Parathyroid adenoma (tissue), 2 donors: ENCODE measurements around the gene UTS2R.

Experiments used
- H2AFZ ChIP-seq: fragments of 300-600 bp; sonication (generic); one replicate; pipeline ENCODE4 v1.7.0; 2017; ENCODE audit warnings: antibody characterized with exemption, mild to moderate bottlenecking
- H3K27ac ChIP-seq: fragments of 300-600 bp; sonication (generic); one replicate; pipeline ENCODE4 v1.7.0; 2017
- H3K27me3 ChIP-seq: fragments of 300-600 bp; sonication (generic); one replicate; pipeline ENCODE4 v1.7.0; 2017; ENCODE audit warnings: low read length; ENCODE audit not compliant: control insufficient read depth, insufficient read depth
- H3K36me3 ChIP-seq: fragments of 300-600 bp; sonication (generic); one replicate; pipeline ENCODE4 v1.7.0; 2017; ENCODE audit warnings: low read length; ENCODE audit not compliant: control insufficient read depth, insufficient read depth
- H3K4me1 ChIP-seq: fragments of 300-600 bp; sonication (generic); one replicate; pipeline ENCODE4 v1.7.0; 2017; ENCODE audit warnings: control low read depth
- H3K4me2 ChIP-seq: fragments of 300-600 bp; sonication (generic); one replicate; pipeline ENCODE4 v1.7.0; 2017; ENCODE audit warnings: low read length
- H3K4me3 ChIP-seq: fragments of 300-600 bp; sonication (generic); one replicate; pipeline ENCODE4 v1.7.0; 2017; ENCODE audit warnings: low read depth, low read length
- H3K79me2 ChIP-seq: fragments of 300-600 bp; sonication (generic); one replicate; pipeline ENCODE4 v1.7.0; 2017; ENCODE audit warnings: control low read depth
- H3K9ac ChIP-seq: fragments of 300-600 bp; sonication (generic); one replicate; pipeline ENCODE4 v1.7.0; 2017; ENCODE audit warnings: mild to moderate bottlenecking
- H3K9me3 ChIP-seq: fragments of 300-600 bp; sonication (generic); one replicate; pipeline ENCODE4 v1.7.0; 2017; ENCODE audit warnings: low read length; ENCODE audit not compliant: control insufficient read depth
- TF ChIP-seq, protein P1 (sequence below): fragments of 300-600 bp; sonication (generic); IDR thresholded peaks from one replicate; pipeline ENCODE4 v1.7.0; 2017; ENCODE audit warnings: antibody characterized with exemption, mild to moderate bottlenecking
- donor health status: primary hyperparathyroidism.

Gene UTS2R

DNA sequence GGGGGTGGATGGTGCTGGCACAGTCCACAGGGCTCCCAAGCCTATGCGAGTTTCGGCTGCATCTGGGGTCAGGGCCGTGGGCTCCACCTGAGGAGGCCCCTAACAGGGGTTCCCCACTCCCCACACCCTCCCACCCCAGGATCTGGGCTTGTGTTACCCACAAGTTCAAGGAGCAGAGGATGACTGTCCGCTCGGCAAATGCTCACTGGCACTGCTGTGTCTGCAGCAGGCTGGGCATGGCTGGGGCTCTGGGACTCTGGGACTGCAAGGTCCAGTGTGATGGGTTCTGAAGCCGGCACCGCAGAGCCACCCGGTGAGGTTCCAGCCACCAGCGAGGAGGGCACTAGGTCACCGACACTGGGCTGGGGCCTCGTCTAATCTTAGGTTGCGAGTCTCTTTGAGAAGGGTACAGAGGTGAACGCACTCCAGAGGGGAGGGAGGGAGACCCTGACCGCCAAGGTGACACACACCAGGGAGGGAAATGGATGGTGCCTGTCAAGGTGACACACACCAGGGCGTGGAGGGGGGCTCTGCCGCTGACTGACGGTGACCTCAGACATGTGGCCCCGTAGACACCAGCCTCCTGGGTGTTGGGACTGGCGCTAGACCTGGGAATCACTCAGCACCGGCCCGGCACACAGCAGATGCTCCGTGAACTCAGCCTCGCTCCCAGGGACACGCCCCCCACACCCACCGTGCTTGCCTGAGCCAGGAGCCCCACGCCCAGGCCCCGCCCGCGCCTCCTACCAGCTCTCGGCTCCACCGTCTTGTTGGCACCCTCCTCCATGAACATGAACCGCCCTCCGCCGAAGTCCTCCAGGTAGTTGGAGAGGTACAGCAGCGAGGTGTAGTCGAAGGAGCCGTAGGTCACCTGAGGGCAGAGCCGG is 26.1 kb downstream of the UTS2R start:
- no peaks in the 10 kb centered on the region for H3K79me2 ChIP-seq
- no peak overlapping the region for H3K4me2 ChIP-seq
- H3K27ac ChIP-seq: no peak overlapping the region
- no peaks in the 10 kb centered on the region for H3K27me3 ChIP-seq
- H2AFZ ChIP-seq: no peak overlapping the region
- H3K4me3 ChIP-seq: no peak overlapping the region
- TF ChIP-seq, protein P1, sequence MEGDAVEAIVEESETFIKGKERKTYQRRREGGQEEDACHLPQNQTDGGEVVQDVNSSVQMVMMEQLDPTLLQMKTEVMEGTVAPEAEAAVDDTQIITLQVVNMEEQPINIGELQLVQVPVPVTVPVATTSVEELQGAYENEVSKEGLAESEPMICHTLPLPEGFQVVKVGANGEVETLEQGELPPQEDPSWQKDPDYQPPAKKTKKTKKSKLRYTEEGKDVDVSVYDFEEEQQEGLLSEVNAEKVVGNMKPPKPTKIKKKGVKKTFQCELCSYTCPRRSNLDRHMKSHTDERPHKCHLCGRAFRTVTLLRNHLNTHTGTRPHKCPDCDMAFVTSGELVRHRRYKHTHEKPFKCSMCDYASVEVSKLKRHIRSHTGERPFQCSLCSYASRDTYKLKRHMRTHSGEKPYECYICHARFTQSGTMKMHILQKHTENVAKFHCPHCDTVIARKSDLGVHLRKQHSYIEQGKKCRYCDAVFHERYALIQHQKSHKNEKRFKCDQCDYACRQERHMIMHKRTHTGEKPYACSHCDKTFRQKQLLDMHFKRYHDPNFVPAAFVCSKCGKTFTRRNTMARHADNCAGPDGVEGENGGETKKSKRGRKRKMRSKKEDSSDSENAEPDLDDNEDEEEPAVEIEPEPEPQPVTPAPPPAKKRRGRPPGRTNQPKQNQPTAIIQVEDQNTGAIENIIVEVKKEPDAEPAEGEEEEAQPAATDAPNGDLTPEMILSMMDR: no peak
- H3K36me3 ChIP-seq: no peaks in the 10 kb centered on the region
- H3K9ac ChIP-seq: no peak overlapping the region
- H3K4me1 ChIP-seq: no peaks in the 10 kb centered on the region
- H3K9me3 ChIP-seq: no peaks in the 10 kb centered on the region

DNA sequence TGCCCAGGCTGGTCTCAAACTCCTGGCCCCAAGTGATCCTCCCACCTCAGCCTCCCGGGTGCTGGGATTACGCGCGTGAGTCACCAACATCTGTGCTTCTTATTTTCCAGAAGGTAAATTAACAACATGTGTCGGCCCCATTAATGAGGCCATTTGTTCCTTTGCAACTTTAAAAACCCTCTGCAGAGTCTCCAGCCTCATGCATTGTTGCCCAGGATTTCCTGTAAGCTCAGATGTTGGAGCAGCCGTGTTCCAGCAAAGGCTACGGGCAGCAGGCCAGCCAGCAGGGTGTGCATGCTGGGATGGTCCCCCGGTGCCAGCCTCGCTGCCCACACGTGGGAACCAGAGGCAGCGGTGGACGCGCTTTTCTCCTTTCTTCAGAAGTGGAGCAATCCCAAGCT is 27.5 kb downstream of the UTS2R start:
- no peaks in the 10 kb centered on the region for H3K4me1 ChIP-seq
- no peaks in the 10 kb centered on the region for H3K36me3 ChIP-seq
- H3K27me3 ChIP-seq: no peaks in the 10 kb centered on the region
- H3K9ac ChIP-seq: no peak overlapping the region
- no peak overlapping the region for H3K4me3 ChIP-seq
- H3K27ac ChIP-seq: no peak overlapping the region
- no peak overlapping the region for H3K4me2 ChIP-seq
- no peaks in the 10 kb centered on the region for H3K9me3 ChIP-seq
- TF ChIP-seq, protein P1: no peak
- H3K79me2 ChIP-seq: no peaks in the 10 kb centered on the region
- H2AFZ ChIP-seq: no peak overlapping the region

DNA sequence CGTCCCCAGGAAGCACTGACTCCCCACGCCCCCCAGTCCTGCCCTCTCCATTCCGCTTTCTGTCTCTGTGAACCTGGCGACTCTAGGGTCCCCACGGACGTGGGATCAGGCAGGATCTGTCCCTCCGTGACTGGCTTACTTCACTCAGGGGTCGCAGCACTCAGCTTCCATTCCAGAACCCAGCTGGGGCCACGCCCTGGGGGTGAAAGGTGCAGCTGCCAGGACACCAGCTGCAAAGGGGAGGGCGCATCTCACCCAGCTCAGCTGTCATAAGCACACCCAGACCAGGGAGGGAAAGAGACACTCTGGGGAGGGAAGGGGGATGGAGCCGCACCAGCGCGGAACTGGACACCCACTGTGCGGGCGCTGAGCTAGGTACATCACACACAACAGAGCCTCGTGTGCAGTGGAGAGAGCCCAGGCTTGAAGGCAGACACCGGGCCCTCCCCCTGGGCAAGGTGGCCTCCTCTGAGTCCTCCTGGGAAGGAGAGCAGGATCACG is 28.1 kb downstream of the UTS2R start:
- Histone ChIP-seq H3K79me2 (no peaks in the 10 kb centered on the region), H3K27me3 (no peaks in the 10 kb centered on the region), H3K9me3 (no peaks in the 10 kb centered on the region), H3K36me3 (no peaks in the 10 kb centered on the region), H3K27ac (no peak overlapping the region), H3K4me1 (no peaks in the 10 kb centered on the region), H3K4me2 (no peak overlapping the region), H2AFZ (no peak overlapping the region), H3K4me3 (no peak overlapping the region), H3K9ac (no peak overlapping the region)
- TF ChIP-seq, protein P1: no peak

DNA sequence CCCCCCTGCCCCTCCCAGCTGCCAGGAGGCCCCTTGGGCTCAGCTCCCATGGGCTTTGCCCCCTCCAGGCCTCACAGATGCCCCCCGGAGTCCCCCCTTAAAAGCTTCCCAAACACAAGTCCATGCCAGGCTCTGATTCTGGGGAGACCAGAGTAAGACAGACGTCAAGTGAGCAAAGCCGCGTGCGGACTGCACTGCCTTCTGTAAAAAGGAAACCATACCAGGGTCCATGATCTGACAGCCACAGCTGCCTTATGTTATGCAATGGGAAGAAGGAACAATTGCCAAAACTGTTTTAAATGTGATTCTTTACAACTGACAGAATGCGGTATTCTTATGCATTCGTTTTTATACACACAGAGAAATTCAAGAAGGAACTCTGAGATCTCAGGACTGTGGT is 28.6 kb downstream of the UTS2R start:
- no peak overlapping the region for H3K27ac ChIP-seq
- no peak overlapping the region for H3K4me2 ChIP-seq
- H3K4me3 ChIP-seq: no peak overlapping the region
- no peaks in the 10 kb centered on the region for H3K4me1 ChIP-seq
- no peaks in the 10 kb centered on the region for H3K36me3 ChIP-seq
- H3K27me3 ChIP-seq: no peaks in the 10 kb centered on the region
- TF ChIP-seq, protein P1: no peak
- no peak overlapping the region for H3K9ac ChIP-seq
- H3K9me3 ChIP-seq: no peaks in the 10 kb centered on the region
- no peaks in the 10 kb centered on the region for H3K79me2 ChIP-seq
- no peak overlapping the region for H2AFZ ChIP-seq
